Measurements from ENCODE around the gene ZNF428.

The ZNF428 gene

DNA sequence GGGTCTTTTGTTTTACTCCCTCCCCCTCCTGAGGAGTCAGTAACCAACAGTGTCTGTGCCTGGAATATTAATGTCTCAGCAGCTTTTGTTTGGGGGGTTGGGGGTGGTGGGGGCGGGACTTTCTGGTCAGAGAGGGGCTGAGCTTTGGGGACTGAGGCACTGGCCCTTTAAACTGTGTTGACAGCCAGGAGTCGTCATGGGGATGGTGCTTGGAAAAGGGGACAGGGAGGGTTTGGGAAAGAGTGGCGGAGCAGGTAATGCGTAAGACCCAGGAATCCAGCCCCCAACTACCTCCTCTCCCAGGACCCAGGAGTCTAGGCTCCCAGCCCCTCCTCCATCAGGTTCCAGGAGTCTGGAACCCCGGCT, 15.1 kb upstream of the ZNF428 start:
- H3K18ac ChIP-seq (ENCODE audit: low read length) = no peak overlapping the region
- H3K36me3 ChIP-seq (ENCODE audit: control insufficient read depth in 1 of 2, insufficient read depth in 2 of 2, low read length in 2 of 2) = no peaks in the 10 kb centered on the region
- H3K4me3 ChIP-seq (ENCODE audit: low read depth, low read length) = no peak overlapping the region
- H3K4ac ChIP-seq (ENCODE audit: low read depth, low read length) = no peak overlapping the region
- peaks cover 6% of the 10 kb centered on the region for H3K79me1 ChIP-seq (ENCODE audit: low read length)
- H2BK120ac ChIP-seq (ENCODE audit: insufficient read depth, low read length, poor library complexity) = no peak overlapping the region
- H4K8ac ChIP-seq (ENCODE audit: low read depth, low read length) = peak overlapping the region; percentile 86
- peak overlapping the region; percentile 55 for H3K4me2 ChIP-seq (ENCODE audit: low read length)
- H2BK5ac ChIP-seq (ENCODE audit: low read depth, low read length, poor library complexity) = no peak overlapping the region
- no peak overlapping the region for H3K27ac ChIP-seq (ENCODE audit: low read depth, low read length)
- H2BK12ac ChIP-seq (ENCODE audit: low read length) = no peak overlapping the region
- no peak for DNase-seq
- no peak overlapping the region for H4K91ac ChIP-seq (ENCODE audit: low read depth, low read length)
- H3K14ac ChIP-seq (ENCODE audit: low read length) = no peak overlapping the region
- H3K27me3 ChIP-seq (ENCODE audit: insufficient read depth, low read length) = peaks cover 13% of the 10 kb centered on the region
- H2AK5ac ChIP-seq (ENCODE audit: low read length) = no peak overlapping the region
- no CpG with 5 or more reads among the region's 5 CpGs for WGBS (ENCODE audit: extremely low coverage, insufficient coverage, insufficient read length)
- peaks cover 13 to 15% of the 10 kb centered on the region in 2 experiments for H3K4me1 ChIP-seq (ENCODE audit: control insufficient read depth in 1 of 2, insufficient read depth in 2 of 2, low read length in 2 of 2)
- H3K23ac ChIP-seq (ENCODE audit: low read length) = no peak overlapping the region
- H3K79me2 ChIP-seq (ENCODE audit: control insufficient read depth, insufficient read depth, low read length, poor library complexity) = no peaks in the 10 kb centered on the region
- H2AFZ ChIP-seq (ENCODE audit: insufficient read depth, low read length, poor library complexity) = peak overlapping the region; percentile 5
- H3K9me3 ChIP-seq (ENCODE audit: insufficient read depth, low read depth, low read length) = no peaks in the 10 kb centered on the region
- no peak overlapping the region for H4K12ac ChIP-seq (ENCODE audit: low read depth, low read length)
- H3K9ac ChIP-seq (ENCODE audit: low read length) = no peak overlapping the region

GRCh38 chr19:43634068-43634467, 14.6 kb upstream of the ZNF428 start:
- H3K4me3 ChIP-seq (ENCODE audit: low read depth, low read length) = no peak overlapping the region
- no peaks in the 10 kb centered on the region for H3K9me3 ChIP-seq (ENCODE audit: insufficient read depth, low read depth, low read length)
- no peak overlapping the region for H3K4me2 ChIP-seq (ENCODE audit: low read length)
- no peak overlapping the region for H2BK120ac ChIP-seq (ENCODE audit: insufficient read depth, low read length, poor library complexity)
- H3K27ac ChIP-seq (ENCODE audit: low read depth, low read length) = no peak overlapping the region
- no peak overlapping the region for H4K8ac ChIP-seq (ENCODE audit: low read depth, low read length)
- H3K9ac ChIP-seq (ENCODE audit: low read length) = peak overlapping the region; percentile 15
- no peak overlapping the region for H2AK5ac ChIP-seq (ENCODE audit: low read length)
- H3K4me1 ChIP-seq (ENCODE audit: control insufficient read depth in 1 of 2, insufficient read depth in 2 of 2, low read length in 2 of 2) = peaks cover 13 to 15% of the 10 kb centered on the region in 2 experiments
- peaks cover 8% of the 10 kb centered on the region for H3K27me3 ChIP-seq (ENCODE audit: insufficient read depth, low read length)
- H3K36me3 ChIP-seq (ENCODE audit: control insufficient read depth in 1 of 2, insufficient read depth in 2 of 2, low read length in 2 of 2) = no peaks in the 10 kb centered on the region
- WGBS (ENCODE audit: extremely low coverage, insufficient coverage, insufficient read length) = no CpG with 5 or more reads among the region's 5 CpGs
- H2AFZ ChIP-seq (ENCODE audit: insufficient read depth, low read length, poor library complexity) = no peak overlapping the region
- H3K4ac ChIP-seq (ENCODE audit: low read depth, low read length) = no peak overlapping the region
- DNase-seq = no peak
- no peaks in the 10 kb centered on the region for H3K79me2 ChIP-seq (ENCODE audit: control insufficient read depth, insufficient read depth, low read length, poor library complexity)
- H3K14ac ChIP-seq (ENCODE audit: low read length) = no peak overlapping the region
- no peak overlapping the region for H3K18ac ChIP-seq (ENCODE audit: low read length)
- no peak overlapping the region for H4K91ac ChIP-seq (ENCODE audit: low read depth, low read length)
- peaks cover 6% of the 10 kb centered on the region for H3K79me1 ChIP-seq (ENCODE audit: low read length)
- H2BK5ac ChIP-seq (ENCODE audit: low read depth, low read length, poor library complexity) = no peak overlapping the region
- no peak overlapping the region for H2BK12ac ChIP-seq (ENCODE audit: low read length)
- H4K12ac ChIP-seq (ENCODE audit: low read depth, low read length) = no peak overlapping the region
- no peak overlapping the region for H3K23ac ChIP-seq (ENCODE audit: low read length)

DNA sequence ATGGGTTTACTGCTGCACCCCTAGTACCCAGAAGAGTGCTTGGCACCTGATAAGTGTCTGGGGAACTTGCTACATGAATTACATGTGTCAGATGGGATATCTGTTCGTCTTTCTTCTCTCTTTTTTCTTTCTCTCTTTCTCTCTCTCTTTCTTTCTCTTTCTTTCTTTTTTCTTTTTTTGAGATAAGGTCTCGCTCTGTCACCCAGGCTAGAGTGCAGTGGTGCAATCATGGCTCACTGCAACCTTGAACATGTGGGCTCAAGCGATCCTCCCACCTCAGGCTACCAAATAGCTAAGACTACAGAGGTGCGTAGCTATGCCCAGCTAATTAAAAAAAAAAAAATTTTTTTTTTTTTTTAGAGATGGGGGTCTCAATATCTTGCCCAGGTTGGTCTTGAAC, 14.1 kb upstream of the ZNF428 start:
- H3K9me3 ChIP-seq (ENCODE audit: insufficient read depth, low read depth, low read length) = no peaks in the 10 kb centered on the region
- H4K12ac ChIP-seq (ENCODE audit: low read depth, low read length) = no peak overlapping the region
- no peak overlapping the region for H2BK5ac ChIP-seq (ENCODE audit: low read depth, low read length, poor library complexity)
- H2AFZ ChIP-seq (ENCODE audit: insufficient read depth, low read length, poor library complexity) = no peak overlapping the region
- no peak overlapping the region for H3K4me2 ChIP-seq (ENCODE audit: low read length)
- H3K4me3 ChIP-seq (ENCODE audit: low read depth, low read length) = no peak overlapping the region
- H2BK12ac ChIP-seq (ENCODE audit: low read length) = no peak overlapping the region
- no peak overlapping the region for H2AK5ac ChIP-seq (ENCODE audit: low read length)
- peaks cover 13 to 15% of the 10 kb centered on the region in 2 experiments for H3K4me1 ChIP-seq (ENCODE audit: control insufficient read depth in 1 of 2, insufficient read depth in 2 of 2, low read length in 2 of 2)
- H3K36me3 ChIP-seq (ENCODE audit: control insufficient read depth in 1 of 2, insufficient read depth in 2 of 2, low read length in 2 of 2) = no peaks in the 10 kb centered on the region
- H4K91ac ChIP-seq (ENCODE audit: low read depth, low read length) = no peak overlapping the region
- no peak overlapping the region for H3K14ac ChIP-seq (ENCODE audit: low read length)
- H3K79me1 ChIP-seq (ENCODE audit: low read length) = peaks cover 6% of the 10 kb centered on the region
- WGBS (ENCODE audit: extremely low coverage, insufficient coverage, insufficient read length) = no CpG with 5 or more reads among the region's 4 CpGs
- no peak overlapping the region for H3K23ac ChIP-seq (ENCODE audit: low read length)
- H3K9ac ChIP-seq (ENCODE audit: low read length) = no peak overlapping the region
- no peak for DNase-seq
- H3K4ac ChIP-seq (ENCODE audit: low read depth, low read length) = no peak overlapping the region
- H3K27ac ChIP-seq (ENCODE audit: low read depth, low read length) = no peak overlapping the region
- no peak overlapping the region for H4K8ac ChIP-seq (ENCODE audit: low read depth, low read length)
- peaks cover 3% of the 10 kb centered on the region for H3K27me3 ChIP-seq (ENCODE audit: insufficient read depth, low read length)
- H3K79me2 ChIP-seq (ENCODE audit: control insufficient read depth, insufficient read depth, low read length, poor library complexity) = no peaks in the 10 kb centered on the region
- H2BK120ac ChIP-seq (ENCODE audit: insufficient read depth, low read length, poor library complexity) = no peak overlapping the region
- H3K18ac ChIP-seq (ENCODE audit: low read length) = no peak overlapping the region

DNA sequence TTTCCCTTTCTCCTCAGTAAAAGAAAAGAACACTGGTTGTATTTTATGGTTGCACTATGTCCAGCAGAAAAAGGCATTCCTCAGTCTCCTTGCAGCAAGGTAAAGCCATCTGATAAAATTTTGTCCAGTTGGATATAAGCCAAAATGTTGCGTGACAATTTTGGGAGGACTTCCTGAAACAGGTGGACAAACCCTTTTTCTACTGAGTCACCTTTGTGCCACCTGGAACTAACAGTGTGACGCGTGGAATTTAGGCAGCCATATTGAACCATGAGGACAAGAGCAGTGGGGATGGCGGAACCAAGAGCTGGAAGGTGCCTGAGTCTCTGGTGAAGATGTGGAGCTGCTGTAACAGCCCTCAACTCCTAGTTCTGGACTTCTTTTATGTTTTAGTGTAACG, 12.1 kb upstream of the ZNF428 start:
- Histone ChIP-seq H3K79me1 (ENCODE audit: low read length) (peaks cover 6% of the 10 kb centered on the region), H4K12ac (ENCODE audit: low read depth, low read length) (no peak overlapping the region), H3K23ac (ENCODE audit: low read length) (no peak overlapping the region), H3K9me3 (ENCODE audit: insufficient read depth, low read depth, low read length) (no peaks in the 10 kb centered on the region), H3K4me3 (ENCODE audit: low read depth, low read length) (no peak overlapping the region), H3K4me1 (ENCODE audit: control insufficient read depth in 1 of 2, insufficient read depth in 2 of 2, low read length in 2 of 2) (peaks cover 13 to 15% of the 10 kb centered on the region in 2 experiments), H3K4me2 (ENCODE audit: low read length) (no peak overlapping the region), H2AFZ (ENCODE audit: insufficient read depth, low read length, poor library complexity) (no peak overlapping the region), H3K36me3 (ENCODE audit: control insufficient read depth in 1 of 2, insufficient read depth in 2 of 2, low read length in 2 of 2) (no peaks in the 10 kb centered on the region), H2BK120ac (ENCODE audit: insufficient read depth, low read length, poor library complexity) (no peak overlapping the region), H3K27ac (ENCODE audit: low read depth, low read length) (no peak overlapping the region), H2AK5ac (ENCODE audit: low read length) (no peak overlapping the region), H2BK12ac (ENCODE audit: low read length) (no peak overlapping the region), H4K8ac (ENCODE audit: low read depth, low read length) (no peak overlapping the region), H3K18ac (ENCODE audit: low read length) (no peak overlapping the region), H3K27me3 (ENCODE audit: insufficient read depth, low read length) (no peaks in the 10 kb centered on the region), H3K79me2 (ENCODE audit: control insufficient read depth, insufficient read depth, low read length, poor library complexity) (no peaks in the 10 kb centered on the region), H4K91ac (ENCODE audit: low read depth, low read length) (no peak overlapping the region), H3K14ac (ENCODE audit: low read length) (no peak overlapping the region), H3K4ac (ENCODE audit: low read depth, low read length) (no peak overlapping the region), H2BK5ac (ENCODE audit: low read depth, low read length, poor library complexity) (no peak overlapping the region), H3K9ac (ENCODE audit: low read length) (no peak overlapping the region)
- DNase-seq = no peak
- no CpG with 5 or more reads among the region's 5 CpGs for WGBS (ENCODE audit: extremely low coverage, insufficient coverage, insufficient read length)

All from trophoblast cell (in vitro differentiated cells and primary cell).